A673 (cell line): Measurements from ENCODE around the gene LRBA. TPM values are rescaled to one million over a fixed set of nuclear protein-coding genes. Genes with fewer than 3 reads are reported as not detected.
"Not testable (repeated sequence)": the region's sequence is repeated elsewhere in the genome, so short reads cannot be mapped to it uniquely, and the experiment has no call there.

Source experiments
- BruUV-seq: library from RNA; stranded (reverse); fragments of 400-500 nt; replicated peaks from 2 replicates; lab custom pipeline; 2021; lab: Mats Ljungman, UMichigan
- CTCF ChIA-PET: fragments of 300-600 bp; sonication (Branson Sonifier 250); formaldehyde crosslinking; loops from one replicate; lab custom pipeline; 2022; ENCODE audit warnings: antibody characterized with exemption; lab: Charles Lee
- POLR2A ChIA-PET: fragments of 300-600 bp; sonication (Branson Sonifier 250); formaldehyde crosslinking; loops from one replicate; lab custom pipeline; 2022; ENCODE audit warnings: antibody characterized with exemption; ENCODE audit not compliant: low non-redundant PET; lab: Charles Lee
- DNase-seq: peaks from one replicate; pipeline ENCODE4 v3.0.0-alpha.2; 2015; ENCODE audit warnings: low spot score
- H3K27ac ChIP-seq: fragments of 200-600 bp; sonication (generic); 2 replicates; pipeline ENCODE4 v1.5.1; 2016; ENCODE audit warnings: mixed run types, low read depth, mild to moderate bottlenecking, mixed read lengths, antibody characterized with exemption, low read length; ENCODE audit not compliant: poor library complexity, severe bottlenecking
- H3K27me3 ChIP-seq: fragments of 200-600 bp; sonication (generic); replicated peaks from 2 replicates; pipeline ENCODE4 v1.6.1; 2017; ENCODE audit warnings: mixed run types, low read depth, mild to moderate bottlenecking, mixed read lengths, antibody characterized with exemption, low read length; ENCODE audit not compliant: insufficient read depth, poor library complexity
- H3K36me3 ChIP-seq: fragments of 200-600 bp; sonication (generic); 2 replicates; pipeline ENCODE4 v1.6.1; 2016; ENCODE audit warnings: mixed run types, mild to moderate bottlenecking, mixed read lengths, antibody characterized with exemption, low read length; ENCODE audit not compliant: insufficient read depth, poor library complexity, severe bottlenecking
- H3K4me1 ChIP-seq: fragments of 200-600 bp; sonication (generic); 2 replicates; pipeline ENCODE4 v1.6.1; 2017; ENCODE audit warnings: mixed run types, mild to moderate bottlenecking, mixed read lengths, antibody characterized with exemption, low read length; ENCODE audit not compliant: insufficient read depth, poor library complexity, severe bottlenecking
- H3K4me3 ChIP-seq: fragments of 200-600 bp; sonication (generic); 2 replicates; pipeline ENCODE4 v1.5.1; 2016; ENCODE audit warnings: low read depth, mixed run types, mild to moderate bottlenecking, mixed read lengths, low read length; ENCODE audit not compliant: poor library complexity, severe bottlenecking
- H3K9me3 ChIP-seq: fragments of 200-600 bp; sonication (generic); 2 replicates; pipeline ENCODE4 v1.6.1; 2016; ENCODE audit warnings: mixed run types, low read depth, mild to moderate bottlenecking, mixed read lengths, antibody characterized with exemption, low read length; ENCODE audit not compliant: poor library complexity, severe bottlenecking
- CTCF ChIP-seq: fragments of 300-800, 200-600 bp; sonication (generic); conservative IDR thresholded peaks from 2 replicates; pipeline ENCODE4 v1.5.1; 2017; ENCODE audit warnings: low read depth, mild to moderate bottlenecking, antibody characterized with exemption, low read length, moderate library complexity, mixed read lengths
- EZH2 ChIP-seq: fragments of 200-600 bp; sonication (generic); IDR thresholded peaks from 2 replicates; pipeline ENCODE4 v1.6.1; 2017; ENCODE audit warnings: borderline replicate concordance, low read depth, mild to moderate bottlenecking, mixed read lengths, antibody characterized with exemption, low read length; ENCODE audit not compliant: poor library complexity, severe bottlenecking
- intact Hi-C: fragments of 100-400 bp; cut with micrococcal nuclease; formaldehyde crosslinking; loops from one replicate; pipeline ENCODE4 v1.10.0; 2022; ENCODE audit not compliant: unreplicated experiment
- total RNA-seq: library from RNA; stranded (reverse); gene quantifications from 2 replicates; pipeline ENCODE4 v1.2.3, GENCODE V29; 2021

The LRBA gene
- total RNA-seq, 1 experiment from 2014 or later: 35.7 TPM

DNA sequence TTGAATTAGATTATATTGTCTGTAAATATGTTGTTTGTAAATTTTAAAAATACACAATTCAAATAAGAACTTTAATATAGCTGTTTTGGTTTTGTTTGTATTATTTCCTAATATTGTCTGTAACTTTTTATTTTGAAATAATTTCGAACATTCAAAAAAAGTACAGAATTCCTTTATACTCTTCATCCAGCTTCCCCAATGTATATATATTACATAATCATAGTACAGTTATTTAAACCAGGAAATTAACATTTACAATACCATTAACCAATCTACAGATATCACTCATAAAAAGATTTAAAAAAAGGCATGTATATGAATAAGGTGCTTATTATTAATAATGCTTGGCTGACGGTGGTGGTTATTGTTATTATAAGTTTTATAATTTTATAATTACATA is 84.1 kb downstream of the LRBA start:
- Histone ChIP-seq H3K36me3 (no peaks in the 10 kb centered on the region), H3K27ac (no peak overlapping the region), H3K4me1 (peaks cover under 1% of the 10 kb centered on the region), H3K9me3 (no peaks in the 10 kb centered on the region), H3K27me3 (no peaks in the 10 kb centered on the region), H3K4me3 (no peak overlapping the region)
- intact Hi-C loops: no loop called here
- no peak for DNase-seq
- POLR2A ChIA-PET: no interaction called here
- CTCF ChIA-PET: no interaction called here
- TF ChIP-seq EZH2 (no peak), CTCF (no peak)
- BruUV-seq: no TSS peak

DNA sequence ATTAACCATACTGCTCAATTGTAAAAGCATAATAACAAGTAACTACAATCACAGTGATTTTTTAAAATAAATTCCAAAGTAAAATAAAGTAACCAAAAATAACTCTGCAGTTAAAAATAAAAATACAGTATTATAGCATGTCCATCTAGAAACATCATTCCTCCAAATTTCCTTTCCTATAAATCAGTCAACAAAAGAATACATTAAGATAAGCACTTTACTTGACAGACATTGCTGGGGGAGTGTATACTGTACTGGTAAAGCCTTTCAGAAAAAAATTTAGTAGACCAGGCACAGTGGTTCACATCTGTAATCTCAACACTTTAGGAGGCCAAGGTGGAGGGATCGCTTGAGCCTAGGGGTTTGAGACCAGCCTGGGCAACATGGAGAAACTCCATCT is 91.1 kb downstream of the LRBA start:
- TF ChIP-seq CTCF: no peak
- TF ChIP-seq EZH2: no peak
- DNase-seq: no peak
- POLR2A ChIA-PET: no interaction called here
- Histone ChIP-seq H3K4me3 (no peak overlapping the region), H3K27ac (no peak overlapping the region), H3K27me3 (no peaks in the 10 kb centered on the region), H3K4me1 (no peaks in the 10 kb centered on the region), H3K9me3 (no peaks in the 10 kb centered on the region), H3K36me3 (peaks cover 4% of the 10 kb centered on the region)
- intact Hi-C loops: no loop called here
- BruUV-seq: no TSS peak
- CTCF ChIA-PET: no interaction called here

DNA sequence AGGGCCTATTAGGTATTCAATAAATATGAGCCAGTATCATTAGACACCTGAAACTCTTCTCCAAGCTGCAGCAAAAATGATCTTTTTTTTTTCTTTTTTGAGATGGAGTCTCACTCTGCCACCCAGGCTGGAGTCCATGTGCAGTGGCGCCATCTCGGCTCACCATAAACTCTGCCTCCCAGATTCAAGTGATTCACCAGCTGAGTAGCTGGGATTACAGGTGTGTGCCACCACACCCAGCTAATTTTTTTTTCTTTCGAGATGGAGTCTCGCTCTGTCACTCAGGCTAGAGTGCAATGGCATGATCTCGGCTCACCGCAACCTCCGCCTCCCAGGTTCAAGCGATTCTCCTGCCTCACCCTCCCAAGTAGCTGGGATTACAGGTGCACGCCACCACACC is 93.6 kb downstream of the LRBA start:
- CTCF ChIA-PET, H3K9me3 ChIP-seq: not testable (repeated sequence)

GRCh38 chr4:150918562-150918961 is 96.5 kb downstream of the LRBA start:
- POLR2A ChIA-PET, H3K9me3 ChIP-seq, H3K36me3 ChIP-seq, H3K27ac ChIP-seq, BruUV-seq, DNase-seq, H3K4me3 ChIP-seq, intact Hi-C loops, H3K4me1 ChIP-seq, H3K27me3 ChIP-seq: not testable (repeated sequence)
- CTCF ChIA-PET: interaction anchor here (0.6 kb wide), 1 partner anchor 44 kb away, joined by 3 read pairs; no protein-coding TSS in a partner anchor

More for the DNA sequence above, 93.6 kb downstream of the LRBA start:
- intact Hi-C loops, H3K4me1 ChIP-seq, H3K4me3 ChIP-seq, H3K27me3 ChIP-seq, BruUV-seq, DNase-seq, H3K27ac ChIP-seq, POLR2A ChIA-PET, H3K36me3 ChIP-seq: not testable (repeated sequence)
